GM12878 (cell line): Measurements from ENCODE around the gene RPSA. TPM values are rescaled to one million over a fixed set of nuclear protein-coding genes. Genes with fewer than 3 reads are reported as not detected.

Source experiments
- ASH2L ChIP-seq: fragments of 300-600, 200-600 bp; sonication (generic); IDR thresholded peaks from 2 replicates; pipeline ENCODE4 v1.6.1; 2017; ENCODE audit warnings: low read depth, mild to moderate bottlenecking, borderline replicate concordance
- CBX5 ChIP-seq: sonication (generic); IDR thresholded peaks from 2 replicates; pipeline ENCODE4 v1.6.1; 2016; ENCODE audit warnings: low read depth, moderate library complexity, mild to moderate bottlenecking, inconsistent platforms
- GATAD2B ChIP-seq: fragments of 450-650 bp; conservative IDR thresholded peaks from 2 replicates; pipeline ENCODE4 v1.6.1; 2017; ENCODE audit warnings: low read depth, mild to moderate bottlenecking, moderate library complexity
- JUNB ChIP-seq: IDR thresholded peaks from 2 replicates; pipeline ENCODE4 v1.6.1; 2016; ENCODE audit warnings: antibody characterized with exemption, mild to moderate bottlenecking
- JUND ChIP-seq: IDR thresholded peaks from 2 replicates; pipeline ENCODE4 v1.6.1; 2012; ENCODE audit warnings: low read depth, mild to moderate bottlenecking, low read length, improper control_type of control experiment, moderate library complexity
- MYB ChIP-seq: fragments of 150-350 bp; IDR thresholded peaks from 2 replicates; pipeline ENCODE4 v1.6.1; 2014; ENCODE audit warnings: mild to moderate bottlenecking, low read depth, low read length, borderline replicate concordance
- RCOR1 ChIP-seq: conservative IDR thresholded peaks from 2 replicates; pipeline ENCODE4 v1.6.1; 2012; ENCODE audit warnings: low read depth, low read length, improper control_type of control experiment
- SRF ChIP-seq, 2 experiments: IDR thresholded peaks; 2 replicates each; pipeline ENCODE4 v1.6.1; 2011; ENCODE audit warnings: low read depth in 2 of 2, low read length in 2 of 2, mild to moderate bottlenecking in 1 of 2, moderate library complexity in 1 of 2
- STAT1 ChIP-seq: fragments of 450-650 bp; conservative IDR thresholded peaks from 2 replicates; pipeline ENCODE4 v1.6.1; 2014; ENCODE audit warnings: antibody characterized with exemption, mild to moderate bottlenecking
- USF1 ChIP-seq: IDR thresholded peaks from 2 replicates; pipeline ENCODE4 v1.6.1; 2011; ENCODE audit warnings: borderline replicate concordance, low read depth, mild to moderate bottlenecking, moderate library complexity, mixed read lengths, low read length; ENCODE audit not compliant: insufficient read depth; ENCODE audit errors: extremely low read length
- USF2 ChIP-seq: IDR thresholded peaks from 2 replicates; pipeline ENCODE4 v1.6.1; 2011; ENCODE audit warnings: low read depth, low read length, improper control_type of control experiment, borderline replicate concordance
- ZNF207 ChIP-seq: fragments of 450-650 bp; IDR thresholded peaks from 2 replicates; pipeline ENCODE4 v1.6.1; 2014; ENCODE audit warnings: antibody characterized with exemption, mild to moderate bottlenecking, borderline replicate concordance
- ZNF24 ChIP-seq: fragments of 450-650 bp; IDR thresholded peaks from 2 replicates; pipeline ENCODE4 v1.6.1; 2017; ENCODE audit warnings: antibody characterized with exemption, mild to moderate bottlenecking
- ZNF687 ChIP-seq: fragments of 450-650 bp; IDR thresholded peaks from 2 replicates; pipeline ENCODE4 v1.6.1; 2017; ENCODE audit warnings: mild to moderate bottlenecking, moderate library complexity
- polyA plus RNA-seq, 11 experiments: library from polyadenylated mRNA; depleted of rRNA in 4 of 11; unstranded in 6 of 11; stranded (reverse) in 5 of 11; fragments of >200 nt; fragmentation: Nextera tagmentation in 4 of 11; fragmentation: Illumina TruSeq in 1 of 11; extraction: Ambion mirVana in 4 of 11; extraction: Trizol in 1 of 11; gene quantifications; 1 replicate in 1 of 11; 2 replicates in 10 of 11; pipeline versions ENCODE4 v1.2.1 to v1.2.3, GENCODE V29; 2011 to 2016; ENCODE audit warnings: inconsistent platforms in 2 of 11, missing spikeins in 2 of 11, low read depth in 1 of 11
- total RNA-seq, 4 experiments: library from RNA; depleted of rRNA in 3 of 4; stranded (reverse); fragments of >200 nt in 3 of 4; fragmentation: Illumina TruSeq in 1 of 4; extraction: Trizol in 1 of 4; gene quantifications; 2 replicates each; pipeline versions ENCODE4 v1.2.1 to v1.2.3, GENCODE V29; 2013 to 2021
- TF ChIP-seq, protein P1 (sequence below): fragments of 450-650 bp; IDR thresholded peaks from 2 replicates; pipeline ENCODE4 v1.6.1; 2018; ENCODE audit warnings: borderline replicate concordance, mild to moderate bottlenecking; ENCODE audit not compliant: partially characterized antibody
- TF ChIP-seq, protein P2 (sequence below): fragments of 450-650 bp; IDR thresholded peaks from 2 replicates; pipeline ENCODE4 v1.6.1; 2017; ENCODE audit warnings: borderline replicate concordance

The RPSA gene
- total and polyA plus RNA-seq, 10 of the 15 experiments (the other 5 are each of a cell fraction or from before 2014, with no cell fraction given): 1,012 to 5,036 (median 3,460) TPM

GRCh38 chr3:39406368-39407258 is at the start of gene RPSA (continued):
- TF ChIP-seq, protein P1, sequence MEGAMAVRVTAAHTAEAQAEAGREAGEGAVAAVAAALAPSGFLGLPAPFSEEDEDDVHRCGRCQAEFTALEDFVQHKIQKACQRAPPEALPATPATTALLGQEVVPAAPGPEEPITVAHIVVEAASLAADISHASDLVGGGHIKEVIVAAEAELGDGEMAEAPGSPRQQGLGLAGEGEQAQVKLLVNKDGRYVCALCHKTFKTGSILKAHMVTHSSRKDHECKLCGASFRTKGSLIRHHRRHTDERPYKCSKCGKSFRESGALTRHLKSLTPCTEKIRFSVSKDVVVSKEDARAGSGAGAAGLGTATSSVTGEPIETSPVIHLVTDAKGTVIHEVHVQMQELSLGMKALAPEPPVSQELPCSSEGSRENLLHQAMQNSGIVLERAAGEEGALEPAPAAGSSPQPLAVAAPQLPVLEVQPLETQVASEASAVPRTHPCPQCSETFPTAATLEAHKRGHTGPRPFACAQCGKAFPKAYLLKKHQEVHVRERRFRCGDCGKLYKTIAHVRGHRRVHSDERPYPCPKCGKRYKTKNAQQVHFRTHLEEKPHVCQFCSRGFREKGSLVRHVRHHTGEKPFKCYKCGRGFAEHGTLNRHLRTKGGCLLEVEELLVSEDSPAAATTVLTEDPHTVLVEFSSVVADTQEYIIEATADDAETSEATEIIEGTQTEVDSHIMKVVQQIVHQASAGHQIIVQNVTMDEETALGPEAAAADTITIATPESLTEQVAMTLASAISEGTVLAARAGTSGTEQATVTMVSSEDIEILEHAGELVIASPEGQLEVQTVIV: peak; percentile 39
- TF ChIP-seq ZNF687 (peak; percentile 96), USF1 (peak; percentile 77), SRF (IDR thresholded peaks at IDR 0.05; ENCODE audit: low read depth in 2 of 2, low read length in 2 of 2) (no peak), GATAD2B (peak; percentile 77), RCOR1 (no peak), USF2 (peak; percentile 36; the same call in 1 of the 2 replicates), ZNF24 (no peak), CBX5 (peak; percentile 69; the same call in 1 of the 2 replicates), ASH2L (peak; percentile 67; the same call in 1 of the 2 replicates), ZNF207 (peak; percentile 98), JUNB (no peak), MYB (no peak), STAT1 (peak; percentile 97; the same call in 1 of the 2 replicates), JUND (no peak)
- TF ChIP-seq, protein P2, sequence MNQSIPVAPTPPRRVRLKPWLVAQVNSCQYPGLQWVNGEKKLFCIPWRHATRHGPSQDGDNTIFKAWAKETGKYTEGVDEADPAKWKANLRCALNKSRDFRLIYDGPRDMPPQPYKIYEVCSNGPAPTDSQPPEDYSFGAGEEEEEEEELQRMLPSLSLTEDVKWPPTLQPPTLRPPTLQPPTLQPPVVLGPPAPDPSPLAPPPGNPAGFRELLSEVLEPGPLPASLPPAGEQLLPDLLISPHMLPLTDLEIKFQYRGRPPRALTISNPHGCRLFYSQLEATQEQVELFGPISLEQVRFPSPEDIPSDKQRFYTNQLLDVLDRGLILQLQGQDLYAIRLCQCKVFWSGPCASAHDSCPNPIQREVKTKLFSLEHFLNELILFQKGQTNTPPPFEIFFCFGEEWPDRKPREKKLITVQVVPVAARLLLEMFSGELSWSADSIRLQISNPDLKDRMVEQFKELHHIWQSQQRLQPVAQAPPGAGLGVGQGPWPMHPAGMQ: no peak
